HG03571 (cell line): ENCODE results near the gene MYH14.

Experiments used
- ATAC-seq: cut with Tn5 transposase; IDR thresholded peaks from one replicate; pipeline ENCODE4 v1.9.1; 2021; ENCODE audit not compliant: unreplicated experiment

The MYH14 gene

DNA sequence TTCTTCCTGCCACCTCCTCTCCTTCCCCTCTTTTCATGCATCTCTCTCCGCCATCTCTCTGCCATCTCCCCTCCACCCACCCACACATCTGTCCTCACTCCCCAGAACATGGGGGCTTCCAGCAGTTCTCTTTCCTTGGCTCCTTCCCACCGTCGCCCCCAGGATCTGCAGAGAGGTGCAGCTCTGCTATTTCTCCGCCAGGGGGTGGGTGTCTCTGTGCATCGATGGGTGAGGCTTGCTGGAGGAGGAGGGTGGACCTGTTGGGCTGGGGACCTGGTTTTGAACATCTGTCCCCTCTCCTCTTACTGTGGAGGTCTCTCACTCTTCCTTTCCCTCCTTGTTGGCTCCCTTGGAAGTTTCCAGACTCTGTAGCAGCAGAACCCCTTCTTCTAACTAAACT is 51.7 kb downstream of the MYH14 start:
- no peak for ATAC-seq

GRCh38 chr19:50257141-50257540 is 53.7 kb downstream of the MYH14 start:
- ATAC-seq, result no peak

- no peak for ATAC-seq
Observed at GRCh38 chr19:50258918-50259372, 55.5 kb downstream of the MYH14 start.

DNA sequence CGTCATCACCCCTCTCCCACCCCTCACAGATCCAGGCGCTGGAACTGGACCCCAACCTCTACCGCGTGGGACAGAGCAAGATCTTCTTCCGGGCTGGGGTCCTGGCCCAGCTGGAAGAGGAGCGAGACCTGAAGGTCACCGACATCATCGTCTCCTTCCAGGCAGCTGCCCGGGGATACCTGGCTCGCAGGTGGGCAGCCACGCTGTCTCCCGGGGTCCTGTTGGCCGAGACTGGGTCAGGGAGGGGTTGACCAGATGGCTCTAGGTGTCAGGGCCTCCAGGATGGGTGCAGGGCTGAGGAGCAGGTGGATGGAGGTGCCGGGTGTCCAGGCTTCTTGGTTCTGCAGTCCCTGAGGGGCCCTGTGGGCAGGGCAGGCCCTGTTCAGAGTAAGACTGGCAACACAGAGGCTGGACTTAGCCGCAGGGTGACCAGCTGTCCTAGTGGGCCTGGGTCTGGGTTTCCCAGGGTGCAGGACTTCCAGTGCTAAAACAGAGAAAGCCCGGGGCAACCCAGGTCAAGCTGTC is 58.1 kb downstream of the MYH14 start:
- ATAC-seq, result no peak

GRCh38 chr19:50263176-50263575 is 59.8 kb downstream of the MYH14 start:
- no peak for ATAC-seq

- ATAC-seq, result no peak
Observed at GRCh38 chr19:50264483-50265186, 61.2 kb downstream of the MYH14 start.

DNA sequence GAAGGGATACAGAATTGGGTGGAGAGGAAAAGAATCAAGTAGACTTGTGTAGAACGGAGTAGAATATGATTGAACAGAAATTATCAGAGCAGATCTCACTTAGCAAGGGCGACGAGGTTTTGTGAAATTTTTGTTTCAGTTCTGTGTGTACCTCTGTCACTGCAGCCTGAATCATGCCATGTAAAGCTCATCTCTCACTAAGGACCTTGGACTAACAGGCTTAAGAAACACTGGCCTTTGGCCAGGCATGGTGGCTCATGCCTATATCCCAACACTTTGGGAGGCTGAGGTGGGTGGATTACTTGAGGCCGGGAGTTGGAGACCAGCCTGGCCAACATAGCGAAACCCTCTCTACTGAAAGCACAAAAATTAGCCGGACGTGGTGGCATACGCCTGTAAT is 62.6 kb downstream of the MYH14 start:
- ATAC-seq, result no peak

GRCh38 chr19:50266896-50267295 is 63.5 kb downstream of the MYH14 start:
- ATAC-seq, result no peak

DNA sequence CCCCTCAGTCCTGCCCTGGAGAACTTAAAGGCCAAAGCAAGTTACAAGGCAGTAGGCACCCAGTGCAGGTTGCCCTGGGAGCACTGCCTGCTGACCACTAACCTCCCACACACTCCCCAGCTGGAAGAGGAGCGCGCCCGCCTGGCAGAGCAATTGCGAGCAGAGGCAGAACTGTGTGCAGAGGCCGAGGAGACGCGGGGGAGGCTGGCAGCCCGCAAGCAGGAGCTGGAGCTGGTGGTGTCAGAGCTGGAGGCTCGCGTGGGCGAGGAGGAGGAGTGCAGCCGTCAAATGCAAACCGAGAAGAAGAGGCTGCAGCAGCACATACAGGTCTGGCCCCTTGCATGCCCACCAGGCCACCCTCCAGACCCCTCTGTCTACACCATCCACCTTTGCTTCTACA is 64.6 kb downstream of the MYH14 start:
- ATAC-seq, result no peak

- ATAC-seq, result no peak
Observed at GRCh38 chr19:50268501-50268900, 65.1 kb downstream of the MYH14 start.

- no peak for ATAC-seq
Observed at GRCh38 chr19:50269653-50270052, 66.2 kb downstream of the MYH14 start.

DNA sequence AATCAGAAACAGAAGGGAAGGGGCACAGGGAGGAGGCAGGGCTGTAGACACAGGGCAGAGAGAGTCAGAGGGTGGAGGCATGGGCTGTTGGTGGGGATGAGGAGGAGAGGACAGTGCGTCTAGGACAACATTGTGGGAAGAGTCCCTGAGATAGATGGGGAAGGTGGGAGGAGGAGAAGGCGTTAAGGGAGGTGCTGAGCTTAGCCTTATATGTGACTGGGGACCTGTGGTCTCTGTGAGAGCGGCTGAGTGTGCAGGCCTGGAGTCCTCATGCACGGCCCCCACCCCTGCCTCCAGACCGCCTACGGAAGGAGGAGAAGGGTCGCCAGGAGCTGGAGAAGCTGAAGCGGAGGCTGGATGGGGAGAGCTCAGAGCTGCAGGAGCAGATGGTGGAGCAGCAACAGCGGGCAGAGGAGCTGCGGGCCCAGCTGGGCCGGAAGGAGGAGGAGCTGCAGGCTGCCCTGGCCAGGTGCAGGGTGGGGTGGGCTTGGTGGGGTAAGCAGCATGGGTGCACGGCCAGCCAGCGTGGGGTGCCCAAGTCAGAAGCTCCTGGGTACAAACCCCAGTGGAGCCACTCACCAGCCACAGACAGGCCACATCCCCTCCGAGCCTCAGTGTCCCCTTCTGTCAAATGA is 69.0 kb downstream of the MYH14 start:
- ATAC-seq, result no peak

DNA sequence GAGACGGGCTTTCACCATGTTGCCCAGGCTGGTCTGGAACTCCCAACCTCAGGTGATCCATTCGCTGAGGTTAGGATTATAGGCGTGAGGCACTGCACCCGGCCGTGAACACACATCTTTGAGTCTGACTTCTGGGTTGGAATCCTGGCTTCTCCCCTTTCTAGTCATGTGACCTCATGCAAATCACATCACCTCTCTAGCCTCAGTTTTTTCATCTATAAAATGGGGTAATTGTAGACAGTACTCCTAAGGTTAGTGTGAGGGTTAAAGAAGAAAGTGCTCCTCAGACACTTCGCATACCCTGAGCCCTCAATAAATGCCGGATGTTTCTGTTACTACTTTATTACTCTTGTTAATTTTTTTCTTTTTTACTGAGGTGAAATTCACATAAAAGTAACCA is 70.4 kb downstream of the MYH14 start:
- no peak for ATAC-seq

DNA sequence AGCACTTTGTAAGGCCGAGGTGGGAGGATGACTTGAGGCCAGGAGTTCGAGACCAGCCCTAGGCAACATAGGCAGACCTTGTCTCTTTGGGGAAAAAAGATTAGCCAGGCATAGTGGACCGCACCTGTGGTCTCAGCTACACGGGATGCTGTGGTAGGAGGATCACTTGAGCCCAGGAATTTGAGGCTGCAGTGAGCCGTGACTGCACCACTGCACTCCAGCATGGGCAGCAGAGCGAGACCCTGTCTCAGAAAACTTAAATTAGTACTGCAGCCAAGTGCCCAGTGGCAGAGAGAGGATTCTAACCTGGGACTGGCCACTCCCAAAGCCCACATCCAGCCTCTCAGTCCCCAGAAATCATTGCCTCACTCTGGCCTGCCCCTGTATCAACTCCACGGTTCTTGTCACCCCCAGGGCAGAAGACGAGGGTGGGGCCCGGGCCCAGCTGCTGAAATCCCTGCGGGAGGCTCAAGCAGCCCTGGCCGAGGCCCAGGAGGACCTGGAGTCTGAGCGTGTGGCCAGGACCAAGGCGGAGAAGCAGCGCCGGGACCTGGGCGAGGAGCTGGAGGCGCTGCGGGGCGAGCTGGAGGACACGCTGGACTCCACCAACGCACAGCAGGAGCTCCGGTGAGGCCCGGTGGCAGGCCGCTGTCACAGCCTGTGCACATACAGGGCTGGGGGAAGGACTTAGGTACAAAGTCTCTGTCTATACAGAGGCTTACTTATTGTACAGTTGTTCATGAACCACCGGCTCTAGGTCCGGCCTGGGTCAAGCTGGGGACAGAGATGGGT is 72.4 kb downstream of the MYH14 start:
- ATAC-seq, result no peak

DNA sequence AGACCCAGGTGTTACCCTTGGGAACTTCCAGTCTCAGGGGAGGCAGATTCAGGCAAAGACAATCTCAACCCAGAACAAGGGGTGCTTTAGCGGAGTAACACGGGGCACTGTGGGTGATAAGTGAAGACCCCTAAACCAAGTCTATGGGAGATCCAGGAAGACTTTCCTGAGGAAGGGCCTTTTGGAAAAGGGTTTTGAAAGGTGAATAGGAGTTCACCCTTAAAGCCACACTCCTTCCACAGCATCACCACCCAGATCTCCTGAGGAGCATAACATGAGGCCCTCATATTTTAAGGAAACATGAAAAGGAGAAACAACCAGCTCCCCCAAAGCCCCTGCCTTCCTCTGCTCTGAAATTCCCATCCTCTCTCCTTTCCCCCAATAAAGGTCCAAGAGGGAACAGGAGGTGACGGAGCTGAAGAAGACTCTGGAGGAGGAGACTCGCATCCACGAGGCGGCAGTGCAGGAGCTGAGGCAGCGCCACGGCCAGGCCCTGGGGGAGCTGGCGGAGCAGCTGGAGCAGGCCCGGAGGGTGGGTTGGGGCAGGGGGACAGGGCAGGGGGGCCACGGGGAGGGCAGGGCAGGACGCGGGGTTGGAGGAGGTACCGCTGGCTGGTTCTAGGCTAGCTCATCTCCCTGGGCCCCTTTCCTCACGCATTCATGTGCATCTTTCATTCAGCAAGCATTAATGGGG is 73.1 kb downstream of the MYH14 start:
- no peak for ATAC-seq

DNA sequence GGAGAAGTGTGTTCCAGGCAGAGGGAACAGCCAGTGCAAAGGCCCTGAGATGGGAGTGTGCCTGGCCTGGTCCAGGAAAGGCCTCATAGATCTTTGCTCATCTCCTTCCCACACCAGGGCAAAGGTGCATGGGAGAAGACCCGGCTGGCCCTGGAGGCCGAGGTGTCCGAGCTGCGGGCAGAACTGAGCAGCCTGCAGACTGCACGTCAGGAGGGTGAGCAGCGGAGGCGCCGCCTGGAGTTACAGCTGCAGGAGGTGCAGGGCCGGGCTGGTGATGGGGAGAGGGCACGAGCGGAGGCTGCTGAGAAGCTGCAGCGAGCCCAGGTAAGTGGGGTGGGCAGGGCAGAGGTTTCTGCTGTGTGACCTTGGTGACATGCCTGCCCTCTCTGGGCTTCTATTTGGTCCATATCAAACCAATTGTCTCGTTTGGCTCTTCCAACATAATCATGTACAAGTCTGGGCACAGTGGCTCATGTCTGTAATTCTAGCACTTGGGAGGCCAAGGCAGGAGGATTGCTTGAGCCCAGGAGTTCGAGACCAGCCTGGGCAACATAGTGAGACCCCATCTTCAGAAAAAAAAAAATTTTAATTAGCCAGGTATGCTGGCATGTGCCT is 74.7 kb downstream of the MYH14 start:
- ATAC-seq, result no peak

DNA sequence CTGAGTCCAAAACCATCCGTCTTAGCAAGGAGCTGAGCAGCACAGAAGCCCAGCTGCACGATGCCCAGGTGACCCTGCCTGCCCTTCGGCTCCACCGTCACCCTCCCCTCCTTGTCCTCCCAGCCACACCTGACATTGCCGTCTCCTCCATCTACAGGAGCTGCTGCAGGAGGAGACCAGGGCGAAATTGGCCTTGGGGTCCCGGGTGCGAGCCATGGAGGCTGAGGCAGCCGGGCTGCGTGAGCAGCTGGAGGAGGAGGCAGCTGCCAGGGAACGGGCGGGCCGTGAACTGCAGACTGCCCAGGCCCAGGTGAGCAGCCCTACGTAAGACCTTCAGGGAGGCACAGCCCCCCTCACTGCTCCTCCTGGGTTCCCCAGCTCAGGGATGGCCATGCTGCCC is 76.7 kb downstream of the MYH14 start:
- no peak for ATAC-seq

GRCh38 chr19:50280983-50281382 is 77.6 kb downstream of the MYH14 start:
- no peak for ATAC-seq

DNA sequence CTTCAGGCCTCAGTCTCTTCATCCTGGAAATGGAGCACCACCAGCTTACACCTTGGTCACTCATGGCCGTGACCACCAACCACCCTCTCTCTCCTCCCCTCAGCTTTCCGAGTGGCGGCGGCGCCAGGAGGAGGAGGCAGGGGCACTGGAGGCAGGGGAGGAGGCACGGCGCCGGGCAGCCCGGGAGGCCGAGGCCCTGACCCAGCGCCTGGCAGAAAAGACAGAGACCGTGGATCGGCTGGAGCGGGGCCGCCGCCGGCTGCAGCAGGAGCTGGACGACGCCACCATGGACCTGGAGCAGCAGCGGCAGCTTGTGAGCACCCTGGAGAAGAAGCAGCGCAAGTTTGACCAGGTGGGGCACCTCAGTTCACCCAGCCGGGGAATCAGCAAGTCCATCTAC is 78.1 kb downstream of the MYH14 start:
- ATAC-seq, result no peak

DNA sequence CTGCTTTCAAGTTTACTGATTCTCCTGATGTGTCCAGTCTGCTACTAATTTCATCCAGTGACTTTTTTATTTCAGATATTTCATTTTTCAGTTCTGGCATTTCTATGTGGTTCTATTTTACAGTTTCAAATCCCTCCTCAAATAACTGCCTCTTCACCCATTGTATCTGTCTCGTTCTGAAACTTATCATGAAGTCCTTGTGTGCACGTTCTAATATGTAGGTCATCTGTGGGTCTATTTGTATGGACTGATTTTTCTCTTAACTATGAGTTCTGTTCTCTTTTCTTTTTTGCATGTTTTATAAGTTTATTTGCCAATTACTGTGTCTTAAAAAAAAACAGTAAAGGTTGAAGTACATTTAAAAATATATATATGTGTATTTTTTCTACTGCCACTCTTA is 82.4 kb downstream of the MYH14 start:
- no peak for ATAC-seq

- no peak for ATAC-seq
Observed at GRCh38 chr19:50286443-50286842, 83.0 kb downstream of the MYH14 start.
